Measurements from ENCODE around the gene FKBP5. TPM values are rescaled to one million over a fixed set of nuclear protein-coding genes. Genes with fewer than 3 reads are reported as not detected.
"Not testable (repeated sequence)": the region's sequence is repeated elsewhere in the genome, so short reads cannot be mapped to it uniquely, and the experiment has no call there.

The FKBP5 gene
- total RNA-seq, 2 experiments from 2014 or later: 65.1 to 66.9 TPM

GRCh38 chr6:35707714-35708407, 19.1 kb upstream of the FKBP5 start:
- CTCF ChIA-PET: no interaction called here
- POLR2A ChIA-PET: no interaction called here

DNA sequence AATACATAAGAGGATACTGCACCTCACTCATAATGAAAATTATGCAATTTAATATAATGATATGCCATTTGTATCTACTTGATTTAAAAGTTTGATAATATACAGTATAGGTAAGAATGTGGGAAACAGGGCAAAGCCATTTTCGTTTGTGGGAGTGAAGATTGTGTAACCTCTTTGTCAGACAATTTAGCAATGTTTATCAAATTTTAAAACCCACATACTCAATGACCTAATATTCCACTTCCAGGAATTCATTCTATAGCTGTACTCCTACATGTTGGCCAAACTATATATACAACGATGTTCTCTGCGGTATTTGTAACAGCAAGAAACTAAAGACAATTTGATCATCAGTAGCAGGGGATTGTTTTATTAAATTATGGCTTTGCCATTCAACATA, 17.8 kb upstream of the FKBP5 start:
- ChIA-PET CTCF (no interaction called here), POLR2A (no interaction called here)

GRCh38 chr6:35703554-35703953, 14.8 kb upstream of the FKBP5 start:
- ChIA-PET POLR2A (no interaction called here), CTCF (no interaction called here)

DNA sequence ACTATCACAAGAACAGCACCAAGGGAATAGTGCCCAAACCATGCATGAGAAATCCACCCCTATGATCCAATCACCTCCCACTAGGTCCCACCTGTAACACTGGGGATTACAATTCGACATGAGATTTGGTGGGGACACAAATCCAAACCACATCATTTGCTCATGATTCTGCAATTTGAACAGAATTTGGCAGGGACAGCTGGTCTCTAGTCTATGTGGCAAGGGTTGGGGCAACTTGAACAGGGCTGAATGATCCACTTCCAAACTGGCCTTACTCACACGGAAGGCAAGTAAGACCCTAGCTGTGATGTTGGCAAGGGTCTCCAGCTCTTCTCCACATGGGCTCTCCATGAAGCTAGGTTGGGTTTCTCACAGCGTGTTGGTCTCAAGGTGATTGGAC, 10.1 kb upstream of the FKBP5 start:
- ChIA-PET POLR2A (interaction anchor here (0.5 kb wide), 1 partner anchor 108 kb away, joined by 4 read pairs; no protein-coding TSS in a partner anchor), CTCF (no interaction called here)

GRCh38 chr6:35698430-35698829, 9.7 kb upstream of the FKBP5 start:
- POLR2A ChIA-PET: interaction anchor here (0.5 kb wide), 1 partner anchor 108 kb away, joined by 4 read pairs; no protein-coding TSS in a partner anchor
- CTCF ChIA-PET: not testable (repeated sequence)

- POLR2A ChIA-PET: no interaction called here
- CTCF ChIA-PET: no interaction called here
Observed at GRCh38 chr6:35694462-35694861, 5.7 kb upstream of the FKBP5 start.

DNA sequence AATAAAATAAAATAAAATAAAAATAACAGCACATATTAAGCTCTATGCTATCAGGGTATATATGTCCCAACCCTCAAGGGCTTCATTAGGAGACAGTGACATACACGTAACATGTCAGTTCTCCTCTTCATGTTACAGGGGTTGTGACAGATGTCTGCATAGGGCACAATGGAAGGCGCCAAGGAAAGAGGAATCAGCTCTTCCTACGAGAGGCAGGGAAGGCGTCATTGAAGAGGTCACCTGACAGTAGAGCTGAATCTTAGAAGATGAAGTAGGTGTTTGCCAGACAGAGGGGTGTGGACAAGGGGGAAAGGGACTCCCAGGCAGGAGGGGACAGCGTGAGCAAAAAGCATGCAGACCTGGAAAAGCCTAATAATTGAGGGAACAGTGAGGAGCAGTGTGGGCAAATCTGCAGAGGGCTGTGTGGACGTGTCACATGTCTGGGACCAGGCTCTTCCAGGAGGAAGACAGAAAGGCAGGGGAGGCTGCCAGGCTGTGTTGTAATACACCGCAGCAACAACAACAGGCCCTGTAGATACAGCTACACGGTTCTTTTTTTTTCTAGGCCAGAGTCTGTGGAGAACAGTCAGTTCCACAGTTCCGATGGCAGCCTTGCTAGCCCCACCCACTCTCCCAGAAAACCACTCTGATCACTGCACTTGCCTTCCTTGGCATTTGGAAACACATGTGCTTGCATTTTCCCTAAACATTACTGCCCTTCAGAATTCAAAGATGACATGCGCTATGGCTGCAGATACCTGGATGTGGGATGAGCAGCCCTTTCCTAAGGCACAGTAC, 2.5 kb upstream of the FKBP5 start:
- ChIA-PET POLR2A (no interaction called here), CTCF (no interaction called here)

DNA sequence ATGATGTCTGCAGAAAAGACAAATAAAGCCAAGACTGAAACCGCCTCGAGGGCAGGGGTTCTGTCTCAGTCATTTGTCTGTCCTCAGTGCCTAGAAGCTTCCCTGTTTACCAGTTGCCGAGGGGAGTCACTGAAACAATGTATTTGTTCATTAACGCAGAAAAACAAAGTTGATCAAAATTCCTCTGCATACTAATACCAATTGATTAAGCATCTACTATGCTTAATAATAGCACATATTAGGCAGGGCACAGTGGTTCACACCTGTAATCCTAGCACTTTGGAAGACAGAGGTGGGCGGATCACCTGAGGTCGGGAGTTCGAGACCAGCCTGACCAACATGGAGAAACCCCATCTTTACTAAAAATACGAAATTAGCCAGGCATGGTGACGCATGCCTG, 1.8 kb upstream of the FKBP5 start:
- ChIA-PET CTCF (no interaction called here), POLR2A (no interaction called here)

GRCh38 chr6:35690006-35690405, 1.3 kb upstream of the FKBP5 start:
- POLR2A ChIA-PET: interaction anchor here (1.5 kb wide), 1 partner anchor 32 kb away, joined by 3 read pairs; no protein-coding TSS in a partner anchor
- CTCF ChIA-PET: interaction anchor here (1.4 to 2.0 kb wide), 2 partner anchors 46 to 48 kb away, joined by 3 to 4 read pairs; no protein-coding TSS in a partner anchor

GRCh38 chr6:35687658-35688604, 784 bp downstream of the FKBP5 start:
- ChIA-PET CTCF (interaction anchor here (0.7 to 2.0 kb wide), 7 partner anchors 18 to 50 kb away, joined by 3 to 7 read pairs (median 4); no protein-coding TSS in a partner anchor), POLR2A (interaction anchor here (0.7 to 1.5 kb wide), 2 partner anchors 34 to 1298 kb away, joined by 3 read pairs; no protein-coding TSS in a partner anchor)

DNA sequence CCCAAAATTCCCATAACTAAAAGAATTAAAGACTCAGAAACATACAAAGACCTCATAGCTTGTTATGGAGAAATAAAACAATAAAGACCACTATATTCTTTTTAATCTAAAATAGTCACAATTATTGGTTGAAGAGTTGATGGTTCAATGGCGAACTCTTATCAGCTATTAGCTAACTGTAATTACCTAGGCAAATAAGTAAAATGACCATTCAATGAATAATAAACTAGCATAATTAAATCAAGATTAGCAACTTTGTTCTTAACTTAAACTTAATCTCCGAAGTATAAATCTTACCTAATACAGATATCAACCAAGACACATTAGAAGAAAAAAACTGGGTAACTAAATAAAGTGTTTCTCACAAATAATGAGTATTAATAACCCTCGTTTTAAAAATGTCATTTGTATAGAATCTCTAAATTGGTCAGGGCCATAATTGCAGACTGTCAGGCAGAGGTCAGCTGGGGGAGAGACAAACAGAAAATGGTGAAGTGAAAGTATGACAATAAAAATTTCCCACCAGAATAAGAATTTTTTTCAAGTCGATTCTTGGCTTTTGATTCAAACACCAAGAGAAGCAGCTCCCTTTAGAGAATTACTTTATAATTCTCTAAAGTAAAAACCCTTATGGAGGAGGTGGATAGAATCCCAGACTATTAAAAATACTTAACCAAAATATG, 1.7 kb downstream of the FKBP5 start:
- CTCF ChIA-PET: interaction anchor here (0.8 to 1.7 kb wide), 4 partner anchors 17 to 49 kb away, joined by 3 to 7 read pairs (median 4); no protein-coding TSS in a partner anchor
- POLR2A ChIA-PET: interaction anchor here (0.5 to 1.1 kb wide), 4 partner anchors 45 to 1297 kb away, joined by 3 to 4 read pairs (median 3); partner anchors contain the start of gene SRPK1

DNA sequence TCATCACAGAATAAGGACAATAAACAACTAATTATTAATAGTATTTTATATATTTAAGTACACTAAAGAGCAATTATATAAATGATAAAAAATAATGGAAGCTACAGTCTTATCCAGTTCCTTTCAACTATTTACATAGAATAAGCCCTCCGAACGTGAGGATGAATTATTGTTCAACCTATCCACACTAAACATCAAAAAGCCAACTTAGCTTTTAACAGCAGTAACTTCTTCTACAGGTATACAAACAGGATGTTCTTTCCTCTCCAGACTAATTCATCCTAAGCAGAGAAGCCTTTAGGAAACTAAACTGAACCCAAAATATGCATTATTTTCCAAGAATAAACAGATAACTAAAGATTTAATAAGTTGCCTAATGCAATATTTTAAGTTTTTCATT, 2.3 kb downstream of the FKBP5 start:
- ChIA-PET CTCF (interaction anchor here (0.7 to 1.7 kb wide), 2 partner anchors 50 to 74 kb away, joined by 3 to 7 read pairs; no protein-coding TSS in a partner anchor), POLR2A (interaction anchor here (0.5 to 1.1 kb wide), 3 partner anchors 46 to 294 kb away, joined by 3 to 4 read pairs (median 3); partner anchors contain the start of gene SRPK1)

DNA sequence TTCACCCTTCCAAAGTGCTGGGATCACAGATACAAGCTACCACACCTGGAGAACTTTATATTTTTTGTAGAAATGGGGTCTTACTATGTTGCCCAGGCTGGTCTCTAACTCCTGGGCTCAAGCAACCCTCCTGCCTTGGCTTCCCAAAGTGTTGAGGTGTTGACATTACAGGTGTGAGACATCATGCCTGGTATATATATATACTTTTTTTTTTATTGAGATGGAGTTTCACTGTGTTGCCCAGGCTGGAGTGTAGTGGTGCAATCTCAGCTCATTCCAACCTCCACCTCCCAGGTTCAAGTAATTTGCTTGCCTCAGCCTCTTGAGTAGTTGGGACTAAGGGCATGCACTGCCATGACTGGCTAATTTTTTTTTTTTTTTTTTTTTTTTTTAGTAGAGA, 5.4 kb downstream of the FKBP5 start:
- ChIA-PET POLR2A (no interaction called here), CTCF (interaction anchor here (0.6 to 1.7 kb wide), 3 partner anchors 13 to 99 kb away, joined by 3 to 4 read pairs (median 4); no protein-coding TSS in a partner anchor)

DNA sequence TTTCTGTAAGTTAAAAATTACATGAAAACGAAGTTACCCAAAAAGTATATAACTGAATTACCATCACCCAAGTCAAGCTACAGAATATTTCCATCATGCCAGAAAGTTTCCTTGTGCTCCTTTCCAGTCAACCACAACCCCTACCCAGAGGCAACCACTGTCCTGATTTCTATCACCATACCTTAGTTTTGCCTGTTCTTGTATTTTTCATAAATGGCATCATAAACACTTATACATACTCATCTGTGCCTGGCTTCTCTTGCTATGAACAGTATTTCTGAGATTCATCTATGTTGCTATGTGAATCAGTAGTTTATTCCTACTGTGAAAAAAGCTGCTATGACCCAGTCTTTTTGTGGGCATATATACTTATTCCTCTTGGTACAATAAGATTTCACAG, 7.4 kb downstream of the FKBP5 start:
- POLR2A ChIA-PET: no interaction called here
- CTCF ChIA-PET: interaction anchor here (1.0 to 3.5 kb wide), 3 partner anchors 12 to 55 kb away, joined by 4 to 14 read pairs (median 5); partner anchors contain the start of gene ARMC12

- POLR2A ChIA-PET: no interaction called here
- CTCF ChIA-PET: interaction anchor here (3.5 kb wide), 1 partner anchor 57 kb away, joined by 14 read pairs; the partner anchor contains the start of gene ARMC12
Observed at GRCh38 chr6:35679399-35679798, 9.3 kb downstream of the FKBP5 start.

DNA sequence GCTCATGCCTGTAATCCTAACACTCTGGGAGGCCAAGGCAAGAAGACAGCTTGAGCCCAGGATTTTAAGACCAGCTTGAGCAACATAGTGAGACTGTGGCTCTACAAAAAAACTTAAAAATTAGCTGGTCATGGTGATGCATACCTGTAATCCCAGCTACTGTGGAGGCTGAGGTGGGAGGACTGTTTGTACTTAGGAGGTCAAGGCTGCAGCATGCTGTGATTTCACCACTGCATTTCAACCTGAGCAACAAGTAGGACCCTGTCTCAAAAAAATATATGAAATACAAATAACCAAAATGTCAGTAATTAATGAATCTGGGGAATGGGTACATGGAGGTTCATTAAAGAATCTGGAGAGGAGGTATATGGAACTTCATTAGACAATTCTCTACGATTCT, 9.9 kb downstream of the FKBP5 start:
- CTCF ChIA-PET: interaction anchor here (1.4 kb wide), 1 partner anchor 58 kb away, joined by 4 read pairs; the partner anchor contains the start of gene ARMC12
- POLR2A ChIA-PET: no interaction called here

- ChIA-PET CTCF (interaction anchor here (1.4 kb wide), 1 partner anchor 59 kb away, joined by 4 read pairs; the partner anchor contains the start of gene ARMC12), POLR2A (no interaction called here)
Observed at GRCh38 chr6:35678021-35678654, 10.6 kb downstream of the FKBP5 start.

DNA sequence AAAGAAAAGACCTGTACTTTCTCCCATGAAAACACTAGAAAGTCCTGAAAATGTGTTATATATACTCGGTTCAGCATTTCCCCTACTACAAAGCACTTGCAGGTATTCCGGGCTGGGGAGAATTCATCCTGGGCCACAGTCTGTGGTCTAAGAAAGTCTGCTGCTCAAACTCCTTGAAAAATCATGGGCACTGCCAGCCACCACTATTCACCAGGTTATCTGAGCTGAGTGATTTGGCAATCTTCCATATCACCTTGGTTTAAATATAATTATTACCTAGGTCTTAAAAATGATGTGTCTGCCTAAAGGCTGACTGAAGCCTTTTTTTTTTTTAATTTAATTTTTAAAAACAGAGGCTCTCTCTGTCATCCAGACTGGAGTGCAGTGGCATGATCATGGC, 11.3 kb downstream of the FKBP5 start:
- ChIA-PET POLR2A (interaction anchor here (0.6 kb wide), 1 partner anchor 33 kb away, joined by 7 read pairs; no protein-coding TSS in a partner anchor), CTCF (interaction anchor here (1.4 kb wide), 1 partner anchor 59 kb away, joined by 4 read pairs; the partner anchor contains the start of gene ARMC12)
